B cell (primary cell): ENCODE data around the gene KCNC4. TPM values are rescaled to one million over a fixed set of nuclear protein-coding genes. Genes with fewer than 3 reads are reported as not detected.

Experiments
- ATAC-seq: fragments of 200-7000 bp; cut with Tn5 transposase; one replicate; pipeline ENCODE4 v1.10.0; 2021; ENCODE audit warnings: low read depth, mild to moderate bottlenecking, moderate number of reproducible peaks, moderate library complexity
- CTCF ChIA-PET: fragments of 350-600 bp; sonication (Branson Sonifier 250); formaldehyde crosslinking; loops from one replicate; lab custom pipeline; 2021; ENCODE audit warnings: antibody characterized with exemption, inconsistent platforms; lab: Charles Lee
- POLR2A ChIA-PET: fragments of 350-600 bp; sonication (Branson Sonifier 250); formaldehyde crosslinking; loops from one replicate; lab custom pipeline; 2021; ENCODE audit warnings: antibody characterized with exemption; lab: Charles Lee
- DNase-seq: peaks from one replicate; pipeline ENCODE4 v3.0.0; 2013
- H2AFZ ChIP-seq: 2 replicates; pipeline ENCODE4 v1.6.1; 2012; ENCODE audit warnings: mild to moderate bottlenecking, low read depth, low read length; ENCODE audit not compliant: insufficient read depth, poor library complexity, severe bottlenecking
- H3K27ac ChIP-seq, 2 donors: 1 replicate in 1 of 2; 2 replicates in 1 of 2; pipeline ENCODE4 v1.5.1; 2012 to 2013; ENCODE audit warnings: low read length in 2 of 2, mild to moderate bottlenecking in 2 of 2, moderate library complexity in 1 of 2
- H3K27me3 ChIP-seq, 4 experiments: fragments of 200-600 bp in 1 of 4; sonication (generic) in 1 of 4; replicated peaks in 1 of 4; 1 replicate in 2 of 4; 2 replicates in 2 of 4; pipeline versions ENCODE4 v1.6.1 to v1.7.0; 2013 to 2016; ENCODE audit warnings: low read length in 3 of 4, mild to moderate bottlenecking in 2 of 4, mixed read lengths in 1 of 4, moderate library complexity in 1 of 4; ENCODE audit not compliant: insufficient read depth in 4 of 4, control insufficient read depth in 3 of 4; ENCODE audit errors: control extremely low read depth in 1 of 4
- H3K36me3 ChIP-seq, 2 experiments: replicated peaks in 1 of 2; 1 replicate in 1 of 2; 2 replicates in 1 of 2; pipeline versions ENCODE4 v1.6.1 to v1.7.1; 2013; ENCODE audit warnings: low read length in 1 of 2; ENCODE audit not compliant: insufficient read depth in 2 of 2, control insufficient read depth in 1 of 2; ENCODE audit errors: control extremely low read depth in 1 of 2, extremely low read depth in 1 of 2
- H3K4me1 ChIP-seq, 2 donors: fragments of 200-600 bp in 1 of 2; sonication (generic) in 1 of 2; 1 replicate in 1 of 2; 2 replicates in 1 of 2; pipeline versions ENCODE4 v1.5.1 to v1.6.1; 2013 to 2017; ENCODE audit warnings: low read length in 2 of 2; ENCODE audit not compliant: control insufficient read depth in 2 of 2, insufficient read depth in 2 of 2
- H3K4me2 ChIP-seq: replicated peaks from 2 replicates; pipeline ENCODE3; 2012; ENCODE audit warnings: mild to moderate bottlenecking, low read depth, low read length; ENCODE audit not compliant: poor library complexity, severe bottlenecking
- H3K4me3 ChIP-seq, 5 experiments: fragments of 200-600 bp in 1 of 5; sonication (generic) in 1 of 5; 1 replicate in 3 of 5; 2 replicates in 2 of 5; pipeline versions ENCODE4 v1.5.1 to v1.7.0; 2011 to 2016; ENCODE audit warnings: low read length in 4 of 5, mild to moderate bottlenecking in 4 of 5, low read depth in 2 of 5, control low read depth in 1 of 5, moderate library complexity in 1 of 5; ENCODE audit not compliant: insufficient read depth in 1 of 5; ENCODE audit errors: control extremely low read depth in 1 of 5, extremely low read depth in 1 of 5
- H3K79me2 ChIP-seq: fragments of 200-600 bp; sonication (generic); one replicate; pipeline ENCODE4 v1.6.0; 2016; ENCODE audit warnings: low read length; ENCODE audit not compliant: control insufficient read depth, insufficient read depth
- H3K9ac ChIP-seq: fragments of 200-600 bp; sonication (generic); 2 replicates; pipeline ENCODE4 v1.6.1; 2017; ENCODE audit warnings: mild to moderate bottlenecking, low read length, moderate library complexity
- H3K9me3 ChIP-seq, 3 donors: one replicate each; pipeline versions ENCODE4 v1.6.1 to v1.7.1; 2013; ENCODE audit warnings: low read length in 2 of 3; ENCODE audit not compliant: control insufficient read depth in 2 of 3, insufficient read depth in 1 of 3; ENCODE audit errors: control extremely low read depth in 1 of 3
- H4K20me1 ChIP-seq: 2 replicates; pipeline ENCODE4 v1.6.0; 2012; ENCODE audit warnings: mild to moderate bottlenecking, low read length; ENCODE audit not compliant: insufficient read depth, control insufficient read depth, poor library complexity, severe bottlenecking
- H3K27ac Mint-ChIP-seq: one replicate; pipeline ENCODE4 v1.8.0; 2021; ENCODE audit warnings: mixed read lengths
- H3K27me3 Mint-ChIP-seq: one replicate; pipeline ENCODE4 v1.8.0; 2021; ENCODE audit warnings: mixed read lengths
- H3K4me1 Mint-ChIP-seq: one replicate; pipeline ENCODE4 v1.8.0; 2021; ENCODE audit warnings: mixed read lengths
- H3K4me3 Mint-ChIP-seq: one replicate; pipeline ENCODE4 v1.8.0; 2021; ENCODE audit warnings: mixed read lengths
- H3K9me3 Mint-ChIP-seq: one replicate; pipeline ENCODE4 v1.8.0; 2022; ENCODE audit warnings: mixed read lengths; ENCODE audit not compliant: insufficient read depth
- CTCF ChIP-seq: fragments of 200-600 bp; IDR thresholded peaks from one replicate; pipeline ENCODE4 v1.8.0; 2022; ENCODE audit warnings: antibody characterized with exemption, mild to moderate bottlenecking
- EZH2 ChIP-seq: IDR thresholded peaks from 2 replicates; pipeline ENCODE4 v1.6.1; 2012; ENCODE audit warnings: borderline replicate concordance, low read depth, mild to moderate bottlenecking, moderate library complexity, low read length; ENCODE audit not compliant: insufficient read depth, poor library complexity, severe bottlenecking
- WGBS: methylation state at CpG from one replicate; pipeline ENCODE4 v1.1.5; 2013; ENCODE audit warnings: missing lambda C conversion rate; ENCODE audit not compliant: insufficient coverage; 5-methylcytosine and 5-hydroxymethylcytosine counted together
- intact Hi-C: fragments of 100-400 bp; cut with micrococcal nuclease; formaldehyde crosslinking; loops from one replicate; pipeline ENCODE4 v1.10.0; 2022
- polyA plus RNA-seq: library from polyadenylated mRNA; depleted of rRNA; stranded (reverse); fragments of >200 nt; gene quantifications from 2 replicates; pipeline ENCODE4 v1.2.3, GENCODE V29; 2012
- total RNA-seq, 2 donors: library from RNA; stranded (reverse); fragments of 120-200 nt in 1 of 2; gene quantifications; 1 replicate in 1 of 2; 2 replicates in 1 of 2; pipeline versions ENCODE4 v1.2.3 to v1.2.4, GENCODE V29; 2013 to 2022

The KCNC4 gene
- total and polyA plus RNA-seq, 2 donors (not counting 1 experiment from before 2014, with no cell fraction given), result 3.2 to 24.1 TPM

DNA sequence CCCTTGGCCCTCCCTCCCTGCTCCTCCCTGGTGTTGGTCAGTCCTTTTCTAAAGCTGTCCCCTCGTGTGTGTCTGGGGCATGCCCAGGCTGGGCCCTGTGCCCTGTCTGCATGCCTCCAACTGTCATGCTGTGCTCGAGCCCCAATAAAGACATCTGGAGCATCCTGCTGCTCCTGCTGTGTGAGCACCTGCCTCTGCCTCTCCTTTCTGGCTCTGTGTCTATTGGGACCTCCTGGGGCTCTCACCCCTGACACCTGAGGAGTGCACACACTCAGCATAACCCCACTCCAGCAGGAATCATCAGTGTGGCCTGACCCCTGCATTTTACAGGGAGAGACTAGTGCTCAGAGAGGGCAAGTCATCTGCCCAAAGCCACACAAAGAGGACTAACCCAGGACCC lies 23.7 kb downstream of the KCNC4 start:
- H3K27me3 Mint-ChIP-seq, result no peaks in the 10 kb centered on the region
- no peaks in the 10 kb centered on the region for H4K20me1 ChIP-seq
- no peak for DNase-seq
- no peak overlapping the region for H2AFZ ChIP-seq
- no peaks in the 10 kb centered on the region for H3K27me3 ChIP-seq
- no peak overlapping the region for H3K27ac Mint-ChIP-seq
- no peaks in the 10 kb centered on the region for H3K9me3 Mint-ChIP-seq
- POLR2A ChIA-PET, result no interaction called here
- no peaks in the 10 kb centered on the region for H3K79me2 ChIP-seq
- TF ChIP-seq CTCF (no peak), EZH2 (no peak)
- no peaks in the 10 kb centered on the region for H3K9me3 ChIP-seq
- H3K4me3 Mint-ChIP-seq, result no peak overlapping the region
- H3K4me3 ChIP-seq, result no peak overlapping the region
- no peak overlapping the region for H3K9ac ChIP-seq
- intact Hi-C loops, result no loop called here
- H3K4me1 ChIP-seq, result no peaks in the 10 kb centered on the region
- no peak for ATAC-seq
- no peaks in the 10 kb centered on the region for H3K36me3 ChIP-seq
- H3K4me2 ChIP-seq, result no peak overlapping the region
- H3K27ac ChIP-seq, result no peak overlapping the region
- H3K4me1 Mint-ChIP-seq, result peaks cover 3% of the 10 kb centered on the region
- WGBS, result 91% methylated on average over 2 of the region's 2 CpGs
- CTCF ChIA-PET, result no interaction called here

GRCh38 chr1:110234691-110235090 lies 24.6 kb downstream of the KCNC4 start:
- Mint-ChIP-seq H3K27ac (no peak overlapping the region), H3K4me3 (no peak overlapping the region), H3K27me3 (no peaks in the 10 kb centered on the region), H3K9me3 (no peaks in the 10 kb centered on the region), H3K4me1 (peaks cover 6% of the 10 kb centered on the region)
- H3K4me1 ChIP-seq, result peaks cover 0 to 3% of the 10 kb centered on the region in 2 donors
- no peaks in the 10 kb centered on the region for H3K27me3 ChIP-seq
- no peaks in the 10 kb centered on the region for H3K79me2 ChIP-seq
- POLR2A ChIA-PET, result no interaction called here
- no peak overlapping the region for H3K27ac ChIP-seq
- intact Hi-C loops, result no loop called here
- H3K9me3 ChIP-seq, result no peaks in the 10 kb centered on the region
- TF ChIP-seq EZH2 (no peak), CTCF (no peak)
- H3K4me2 ChIP-seq, result no peak overlapping the region
- H3K9ac ChIP-seq, result no peak overlapping the region
- no peak overlapping the region for H2AFZ ChIP-seq
- WGBS, result 100% methylated on average over 5 of the region's 5 CpGs
- H3K36me3 ChIP-seq, result no peaks in the 10 kb centered on the region
- no peak overlapping the region for H3K4me3 ChIP-seq
- H4K20me1 ChIP-seq, result no peaks in the 10 kb centered on the region
- ATAC-seq (no peak), DNase-seq (no peak)
- CTCF ChIA-PET, result interaction anchor here (1.8 kb wide), 1 partner anchor 27 kb away, joined by 5 read pairs; no protein-coding TSS in a partner anchor
